GM10847 (cell line): ENCODE results near the gene DNER.

ENCODE experiments used
- POLR2A ChIP-seq: IDR thresholded peaks from 2 replicates; pipeline ENCODE4 v1.6.1; 2011; ENCODE audit not compliant: insufficient read length; ENCODE audit errors: extremely low read depth

Gene DNER

GRCh38 chr2:229407170-229407569 lies 307.2 kb downstream of the DNER start:
- no peak for TF ChIP-seq POLR2A

- no peak for TF ChIP-seq POLR2A
Observed at GRCh38 chr2:229405796-229406195, 308.6 kb downstream of the DNER start.

- no peak for TF ChIP-seq POLR2A
Observed at GRCh38 chr2:229403296-229403695, 311.1 kb downstream of the DNER start.

- no peak for TF ChIP-seq POLR2A
Observed at GRCh38 chr2:229401171-229401865, 313.0 kb downstream of the DNER start.

GRCh38 chr2:229393926-229394325 lies 320.4 kb downstream of the DNER start:
- no peak for TF ChIP-seq POLR2A

- TF ChIP-seq POLR2A = no peak
Observed at GRCh38 chr2:229392196-229392595, 322.2 kb downstream of the DNER start.

- no peak for TF ChIP-seq POLR2A
Observed at GRCh38 chr2:229388731-229389130, 325.6 kb downstream of the DNER start.

- TF ChIP-seq POLR2A = no peak
Observed at GRCh38 chr2:229387866-229388265, 326.5 kb downstream of the DNER start.

GRCh38 chr2:229380101-229380625 lies 334.2 kb downstream of the DNER start:
- TF ChIP-seq POLR2A = no peak

GRCh38 chr2:229378386-229378785 lies 336.0 kb downstream of the DNER start:
- TF ChIP-seq POLR2A = no peak

GRCh38 chr2:229376866-229377265 lies 337.5 kb downstream of the DNER start:
- TF ChIP-seq POLR2A = no peak

- no peak for TF ChIP-seq POLR2A
Observed at GRCh38 chr2:229375251-229375650, 339.1 kb downstream of the DNER start.

- no peak for TF ChIP-seq POLR2A
Observed at GRCh38 chr2:229372207-229372606, 342.1 kb downstream of the DNER start.

GRCh38 chr2:229371086-229371485 lies 343.3 kb downstream of the DNER start:
- TF ChIP-seq POLR2A = no peak

- TF ChIP-seq POLR2A = no peak
Observed at GRCh38 chr2:229370509-229370908, 343.8 kb downstream of the DNER start.

- no peak for TF ChIP-seq POLR2A
Observed at GRCh38 chr2:229363185-229363814, 351.1 kb downstream of the DNER start.

GRCh38 chr2:229350883-229351282 lies 363.5 kb downstream of the DNER start:
- no peak for TF ChIP-seq POLR2A
